IgD-negative memory B cell (primary cell): ENCODE results near the gene PIH1D1. TPM values are rescaled to one million over a fixed set of nuclear protein-coding genes. Genes with fewer than 3 reads are reported as not detected.
A peak's percentile ranks its signal among the peaks of the same experiment; 100 is the strongest.
"Not testable (repeated sequence)": the region's sequence is repeated elsewhere in the genome, so short reads cannot be mapped to it uniquely, and the experiment has no call there.

ENCODE experiments used
- H3K27ac Mint-ChIP-seq, 3 donors: one replicate each; pipeline ENCODE4 v1.8.0; 2020 to 2022; ENCODE audit warnings: mild to moderate bottlenecking in 3 of 3, mixed read lengths in 3 of 3, moderate library complexity in 1 of 3
- H3K27me3 Mint-ChIP-seq: one replicate; pipeline ENCODE4 v1.8.0; 2021; ENCODE audit warnings: mixed read lengths
- H3K36me3 Mint-ChIP-seq: one replicate; pipeline ENCODE4 v1.8.0; 2020; ENCODE audit warnings: mild to moderate bottlenecking, mixed read lengths
- H3K4me1 Mint-ChIP-seq, 3 donors: one replicate each; pipeline ENCODE4 v1.8.0; 2020 to 2022; ENCODE audit warnings: mixed read lengths in 3 of 3, mild to moderate bottlenecking in 1 of 3
- H3K4me3 Mint-ChIP-seq, 4 donors: one replicate each; pipeline ENCODE4 v1.8.0; 2020 to 2022; ENCODE audit warnings: mild to moderate bottlenecking in 4 of 4, mixed read lengths in 4 of 4, moderate library complexity in 3 of 4
- H3K9me3 Mint-ChIP-seq, 3 donors: one replicate each; pipeline ENCODE4 v1.8.0; 2020 to 2021; ENCODE audit warnings: mixed read lengths in 3 of 3, mild to moderate bottlenecking in 1 of 3
- polyA plus RNA-seq: library from polyadenylated mRNA; unstranded; fragments of 300-500 nt; fragmentation: Illumina TruSeq; gene quantifications from one replicate; pipeline ENCODE4 v1.2.3, GENCODE V29; 2021

PIH1D1 gene
- polyA plus RNA-seq, 1 donor from 2014 or later = 98.8 TPM

GRCh38 chr19:49453757-49454240, 2.2 kb upstream of the PIH1D1 start:
- H3K36me3 Mint-ChIP-seq = peaks cover 3% of the 10 kb centered on the region
- H3K27me3 Mint-ChIP-seq = no peaks in the 10 kb centered on the region
- H3K4me3 Mint-ChIP-seq = peak overlapping the region; percentile 91 to 100 (median 98)
- H3K9me3 Mint-ChIP-seq = no peaks in the 10 kb centered on the region
- H3K27ac Mint-ChIP-seq = peak overlapping the region; percentile 79 to 100 (median 99)
- H3K4me1 Mint-ChIP-seq = peaks cover 19 to 31% (median 22%) of the 10 kb centered on the region in 3 donors

GRCh38 chr19:49453013-49453756, 1.6 kb upstream of the PIH1D1 start, which contains the start of gene ALDH16A1:
Gene ALDH16A1 (plus strand): TSS chr19:49453225. CDS start chr19:49453332, 107 bp downstream.
- Mint-ChIP-seq H3K9me3 (no peaks in the 10 kb centered on the region), H3K27ac (peak within 1 kb of the TSS; percentile 79 to 100 (median 99)), H3K4me3 (peak within 1 kb of the TSS; percentile 91 to 100 (median 98)), H3K4me1 (peaks cover 19 to 34% (median 23%) of the 10 kb centered on the region in 3 donors), H3K36me3 (peaks cover 3% of the 10 kb centered on the region), H3K27me3 (no peaks in the 10 kb centered on the region)

GRCh38 chr19:49450405-49450804, 1.2 kb downstream of the PIH1D1 start:
- Mint-ChIP-seq H3K4me3 (peak overlapping the region; percentile 88 to 100 (median 94)), H3K27me3 (no peaks in the 10 kb centered on the region), H3K27ac (peak overlapping the region in 1 of 3 donors; percentile 39), H3K4me1 (peaks cover 19 to 31% (median 19%) of the 10 kb centered on the region in 3 donors), H3K36me3 (peaks cover 3% of the 10 kb centered on the region), H3K9me3 (no peaks in the 10 kb centered on the region)

- peaks cover 3% of the 10 kb centered on the region for H3K36me3 Mint-ChIP-seq
- peaks cover 16 to 33% (median 24%) of the 10 kb centered on the region in 3 donors for H3K4me1 Mint-ChIP-seq
- H3K4me3 Mint-ChIP-seq = peak overlapping the region in 1 of 4 donors; percentile 54
- H3K27ac Mint-ChIP-seq = peak overlapping the region in 2 of 3 donors; percentile 23
- no peaks in the 10 kb centered on the region for H3K9me3 Mint-ChIP-seq
- H3K27me3 Mint-ChIP-seq = no peaks in the 10 kb centered on the region
These were observed 3.2 kb downstream of the PIH1D1 start for GRCh38 chr19:49448432-49448786.

GRCh38 chr19:49447485-49448431, 3.9 kb downstream of the PIH1D1 start:
- Mint-ChIP-seq H3K9me3 (no peaks in the 10 kb centered on the region), H3K4me1 (peaks cover 10 to 31% (median 20%) of the 10 kb centered on the region in 3 donors), H3K4me3 (peak overlapping the region in 2 of 4 donors; percentile 39 to 54), H3K27me3 (no peaks in the 10 kb centered on the region), H3K27ac (peak overlapping the region in 2 of 3 donors; percentile 23), H3K36me3 (peaks cover 2% of the 10 kb centered on the region)

GRCh38 chr19:49445997-49446396, 5.6 kb downstream of the PIH1D1 start:
- peaks cover 3 to 28% (median 24%) of the 10 kb centered on the region in 3 donors for H3K4me1 Mint-ChIP-seq
- H3K27me3 Mint-ChIP-seq = peaks cover 10% of the 10 kb centered on the region
- H3K27ac Mint-ChIP-seq = peak overlapping the region in 2 of 3 donors; percentile 86 to 92
- H3K9me3 Mint-ChIP-seq = no peaks in the 10 kb centered on the region
- H3K4me3 Mint-ChIP-seq = peak overlapping the region in 2 of 4 donors; percentile 9 to 65
- H3K36me3 Mint-ChIP-seq = peaks cover 2% of the 10 kb centered on the region

- peaks cover 5 to 26% (median 22%) of the 10 kb centered on the region in 3 donors for H3K4me1 Mint-ChIP-seq
- H3K27ac Mint-ChIP-seq = peak overlapping the region in 2 of 3 donors; percentile 86 to 97
- H3K27me3 Mint-ChIP-seq = peaks cover 27% of the 10 kb centered on the region
- H3K36me3 Mint-ChIP-seq, H3K9me3 Mint-ChIP-seq: not testable (repeated sequence)
- H3K4me3 Mint-ChIP-seq = peak overlapping the region in 3 of 4 donors; percentile 80 to 96 (median 95)
These were observed 7.4 kb downstream of the PIH1D1 start for GRCh38 chr19:49444100-49444700.

GRCh38 chr19:49443366-49444099, 8.1 kb downstream of the PIH1D1 start:
- Mint-ChIP-seq H3K27me3 (peaks cover 34% of the 10 kb centered on the region), H3K27ac (peak overlapping the region; percentile 86 to 97 (median 93)), H3K36me3 (peaks cover 2% of the 10 kb centered on the region), H3K4me1 (peaks cover 8 to 23% (median 20%) of the 10 kb centered on the region in 3 donors), H3K9me3 (no peaks in the 10 kb centered on the region), H3K4me3 (peak overlapping the region; percentile 80 to 96 (median 90))

- peak overlapping the region; percentile 80 to 96 (median 90) for H3K4me3 Mint-ChIP-seq
- H3K36me3 Mint-ChIP-seq = peaks cover 2% of the 10 kb centered on the region
- H3K27me3 Mint-ChIP-seq = peaks cover 40% of the 10 kb centered on the region
- H3K9me3 Mint-ChIP-seq = no peaks in the 10 kb centered on the region
- H3K27ac Mint-ChIP-seq = peak overlapping the region; percentile 86 to 97 (median 93)
- peaks cover 11 to 25% (median 18%) of the 10 kb centered on the region in 3 donors for H3K4me1 Mint-ChIP-seq
These were observed 8.7 kb downstream of the PIH1D1 start for GRCh38 chr19:49442771-49443365.

- Mint-ChIP-seq H3K4me1 (peaks cover 11 to 25% (median 18%) of the 10 kb centered on the region in 3 donors), H3K9me3 (no peaks in the 10 kb centered on the region), H3K27me3 (peaks cover 43% of the 10 kb centered on the region), H3K36me3 (peaks cover 2% of the 10 kb centered on the region), H3K4me3 (peak overlapping the region; percentile 80 to 96 (median 90)), H3K27ac (peak overlapping the region in 2 of 3 donors; percentile 59 to 86)
These were observed 9.3 kb downstream of the PIH1D1 start for GRCh38 chr19:49442354-49442753.

GRCh38 chr19:49441960-49442350, 9.7 kb downstream of the PIH1D1 start:
- Mint-ChIP-seq H3K4me1 (peaks cover 11 to 25% (median 18%) of the 10 kb centered on the region in 3 donors), H3K27me3 (peaks cover 47% of the 10 kb centered on the region), H3K27ac (peak overlapping the region in 2 of 3 donors; percentile 59 to 86), H3K4me3 (peak overlapping the region; percentile 44 to 96 (median 88)), H3K9me3 (no peaks in the 10 kb centered on the region), H3K36me3 (peaks cover 2% of the 10 kb centered on the region)

GRCh38 chr19:49441210-49441959, 10.2 kb downstream of the PIH1D1 start, which contains the start of gene SLC17A7:
Gene SLC17A7 (minus strand): TSS chr19:49441527. CDS start chr19:49441379, 148 bp downstream.
- Mint-ChIP-seq H3K36me3 (peaks cover 2% of the 10 kb centered on the region), H3K27ac (peak within 1 kb of the TSS; percentile 59 to 86 (median 78)), H3K9me3 (no peaks in the 10 kb centered on the region), H3K4me1 (peaks cover 11 to 25% (median 19%) of the 10 kb centered on the region in 3 donors), H3K4me3 (peak within 1 kb of the TSS; percentile 80 to 96 (median 90)), H3K27me3 (peaks cover 53% of the 10 kb centered on the region)
